ENCODE measurements around the gene AOX1.
"Not testable (repeated sequence)": the region's sequence is repeated elsewhere in the genome, so short reads cannot be mapped to it uniquely, and the experiment has no call there.

AOX1 gene

DNA sequence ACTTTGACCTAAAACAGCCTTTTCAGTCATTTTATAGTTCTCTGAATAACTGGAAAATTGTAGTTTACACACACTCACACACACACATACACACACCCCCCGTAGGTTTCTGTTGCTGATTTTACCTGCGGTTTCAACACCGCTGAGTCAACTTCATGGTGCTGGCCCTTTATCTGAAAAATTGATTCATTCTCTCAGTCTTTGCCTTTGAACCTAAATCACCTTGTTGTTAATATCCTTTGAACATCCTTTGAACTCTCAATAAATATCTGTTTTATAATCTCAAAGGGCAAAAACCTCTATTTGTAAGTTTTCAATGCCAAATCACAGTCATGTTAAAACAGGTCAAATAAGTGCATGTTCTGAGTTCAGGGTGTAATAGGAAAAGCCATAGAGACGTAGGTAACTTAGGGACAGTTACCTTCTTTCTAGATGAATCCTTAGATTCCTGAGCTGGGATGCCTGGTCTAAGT lies 116.9 kb downstream of the AOX1 start:
- no peak overlapping the region; the same call in 1 of the 2 replicates for H3K9ac ChIP-seq (ENCODE audit: low read depth, low read length)
- no peaks in the 10 kb centered on the region for H3K4me1 ChIP-seq (ENCODE audit: insufficient read depth, low read length)
- H3K9me3 ChIP-seq (ENCODE audit: control insufficient read depth, insufficient read depth, low read length), result no peaks in the 10 kb centered on the region
- H3K36me3 ChIP-seq (ENCODE audit: insufficient read depth, low read length), result no peaks in the 10 kb centered on the region

DNA sequence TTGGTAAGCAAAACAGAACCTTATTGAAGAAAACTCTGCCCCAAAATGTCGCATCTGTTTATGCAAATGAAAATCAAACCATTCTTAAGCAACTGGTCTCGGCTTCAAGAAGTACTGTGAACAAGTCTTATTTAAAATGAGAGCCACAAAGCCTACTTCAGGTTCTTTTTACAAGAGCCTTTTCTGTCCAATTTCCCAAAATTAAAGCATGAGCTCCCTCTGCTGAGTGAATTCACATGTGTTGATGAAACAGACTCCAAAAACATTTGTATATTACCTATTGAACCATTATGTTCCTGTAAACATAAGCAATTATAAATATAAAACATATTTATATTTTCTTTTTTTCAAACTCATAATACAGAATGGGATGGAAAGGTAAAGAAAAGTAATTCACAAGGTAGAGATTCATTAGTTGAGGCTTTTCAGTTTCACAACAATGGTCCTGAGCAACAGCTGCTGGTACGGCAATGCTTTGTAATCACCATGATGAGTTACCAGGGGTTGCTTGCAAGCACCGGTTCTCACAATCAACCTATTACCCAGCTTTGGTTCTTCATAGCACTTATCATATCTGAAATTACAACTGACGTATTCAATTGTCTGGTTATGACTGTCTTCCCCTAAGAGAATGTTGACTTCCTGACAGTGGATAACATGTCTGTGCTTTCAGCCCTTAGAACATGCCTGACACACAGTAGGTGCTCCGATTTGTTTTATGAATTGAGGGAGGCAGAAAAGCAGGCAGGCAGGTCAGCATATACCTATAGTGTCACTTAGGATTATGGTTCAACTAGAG lies 117.5 kb downstream of the AOX1 start:
- no peaks in the 10 kb centered on the region for H3K4me1 ChIP-seq (ENCODE audit: insufficient read depth, low read length)
- no peak overlapping the region for H3K9ac ChIP-seq (ENCODE audit: low read depth, low read length)
- no peaks in the 10 kb centered on the region for H3K36me3 ChIP-seq (ENCODE audit: insufficient read depth, low read length)
- H3K9me3 ChIP-seq (ENCODE audit: control insufficient read depth, insufficient read depth, low read length), result no peaks in the 10 kb centered on the region

DNA sequence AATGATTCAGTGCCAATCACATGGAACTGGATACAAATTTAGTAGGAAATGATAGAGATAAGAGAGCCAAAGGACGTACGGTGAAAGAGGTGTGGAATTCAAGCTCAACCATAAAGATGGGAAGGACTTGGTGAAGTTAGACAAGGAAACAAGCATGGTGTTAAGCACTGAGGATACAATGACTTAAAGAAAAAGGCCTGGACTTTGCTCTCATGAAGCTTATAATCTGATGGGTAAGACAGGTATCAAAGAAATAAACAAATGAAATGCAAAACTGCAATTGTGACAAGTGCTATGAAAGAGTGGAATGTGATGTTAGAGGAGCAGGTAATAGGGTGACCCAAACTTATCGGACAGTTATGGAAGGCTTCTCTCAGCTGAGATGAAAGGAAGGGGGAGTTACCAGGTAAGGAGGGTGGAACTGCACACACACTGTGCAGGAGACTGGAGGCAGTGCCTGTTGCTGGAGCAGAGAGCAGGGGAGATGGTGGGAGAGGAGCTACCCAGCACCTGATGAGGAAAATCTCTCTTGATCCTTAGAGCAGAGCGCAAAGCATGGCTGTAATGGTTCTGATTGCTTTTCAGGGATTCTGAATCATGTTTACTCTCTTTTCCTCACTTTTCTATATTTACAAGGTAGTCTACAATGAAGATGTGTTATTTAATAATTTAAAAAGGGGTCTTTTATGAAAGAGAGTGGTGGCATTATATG lies 118.3 kb downstream of the AOX1 start:
- Histone ChIP-seq H3K9ac (ENCODE audit: low read depth, low read length) (no peak overlapping the region), H3K4me1 (ENCODE audit: insufficient read depth, low read length) (no peaks in the 10 kb centered on the region), H3K36me3 (ENCODE audit: insufficient read depth, low read length) (no peaks in the 10 kb centered on the region), H3K9me3 (ENCODE audit: control insufficient read depth, insufficient read depth, low read length) (no peaks in the 10 kb centered on the region)

GRCh38 chr2:200705305-200706041 lies 119.7 kb downstream of the AOX1 start:
- Histone ChIP-seq H3K36me3 (ENCODE audit: insufficient read depth, low read length) (no peaks in the 10 kb centered on the region), H3K4me1 (ENCODE audit: insufficient read depth, low read length) (no peaks in the 10 kb centered on the region), H3K9ac (ENCODE audit: low read depth, low read length) (no peak overlapping the region), H3K9me3 (ENCODE audit: control insufficient read depth, insufficient read depth, low read length) (no peaks in the 10 kb centered on the region)

DNA sequence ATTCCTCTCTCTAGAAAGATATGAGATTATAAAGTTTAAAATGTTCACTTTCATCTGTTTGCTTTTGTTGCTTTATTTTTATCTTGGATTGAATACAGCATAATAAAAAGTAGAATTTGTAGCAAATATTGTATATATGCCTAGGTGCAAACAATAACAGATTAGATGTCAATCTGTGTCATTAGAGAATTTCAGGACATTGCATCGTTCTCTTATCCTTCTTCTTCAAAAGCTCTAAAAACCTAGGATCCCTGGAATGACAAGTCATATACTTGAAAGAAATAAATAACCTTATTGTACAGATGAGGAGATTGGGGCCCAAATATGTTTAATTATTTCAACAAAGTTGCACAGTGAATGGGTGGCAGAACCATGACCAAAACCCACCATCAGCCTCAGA lies 123.1 kb downstream of the AOX1 start:
- no peaks in the 10 kb centered on the region for H3K4me1 ChIP-seq (ENCODE audit: insufficient read depth, low read length)
- H3K9ac ChIP-seq (ENCODE audit: low read depth, low read length), result no peak overlapping the region
- no peaks in the 10 kb centered on the region for H3K9me3 ChIP-seq (ENCODE audit: control insufficient read depth, insufficient read depth, low read length)
- H3K36me3 ChIP-seq (ENCODE audit: insufficient read depth, low read length), result no peaks in the 10 kb centered on the region

- Histone ChIP-seq H3K9me3 (ENCODE audit: control insufficient read depth, insufficient read depth, low read length) (no peaks in the 10 kb centered on the region), H3K36me3 (ENCODE audit: insufficient read depth, low read length) (no peaks in the 10 kb centered on the region), H3K9ac (ENCODE audit: low read depth, low read length) (peak overlapping the region; percentile 51; the same call in 1 of the 2 replicates), H3K4me1 (ENCODE audit: insufficient read depth, low read length) (no peaks in the 10 kb centered on the region)
Observed at GRCh38 chr2:200713003-200713703, 127.3 kb downstream of the AOX1 start.

- no peak overlapping the region; the same call in 1 of the 2 replicates for H3K9ac ChIP-seq (ENCODE audit: low read depth, low read length)
- no peaks in the 10 kb centered on the region for H3K4me1 ChIP-seq (ENCODE audit: insufficient read depth, low read length)
- H3K36me3 ChIP-seq (ENCODE audit: insufficient read depth, low read length), result no peaks in the 10 kb centered on the region
- H3K9me3 ChIP-seq (ENCODE audit: control insufficient read depth, insufficient read depth, low read length), result no peaks in the 10 kb centered on the region
Observed at GRCh38 chr2:200713704-200714064, 127.9 kb downstream of the AOX1 start.

GRCh38 chr2:200715014-200715413 lies 129.2 kb downstream of the AOX1 start:
- H3K9me3 ChIP-seq (ENCODE audit: control insufficient read depth, insufficient read depth, low read length); H3K4me1 ChIP-seq (ENCODE audit: insufficient read depth, low read length); H3K9ac ChIP-seq (ENCODE audit: low read depth, low read length): not testable (repeated sequence)

DNA sequence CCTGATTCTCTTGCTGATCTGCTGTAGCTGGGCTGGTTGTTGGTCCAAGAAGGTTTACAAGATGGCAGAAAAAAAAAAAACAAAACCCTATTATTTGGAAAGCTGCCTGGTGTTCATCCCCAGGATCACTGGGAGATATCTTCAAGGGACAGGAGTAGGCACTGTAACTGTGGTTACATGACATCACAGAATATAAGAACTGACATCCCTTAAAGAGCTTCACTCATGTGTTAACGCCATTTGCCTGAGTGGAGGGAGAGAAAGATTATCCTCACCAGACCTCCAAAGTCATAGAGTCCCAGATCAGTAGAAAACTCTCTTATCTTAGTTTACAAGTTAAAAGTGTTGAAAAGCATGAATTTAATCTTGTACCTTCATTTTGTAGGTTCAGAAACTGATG lies 130.6 kb downstream of the AOX1 start:
- Histone ChIP-seq H3K36me3 (ENCODE audit: insufficient read depth, low read length) (no peaks in the 10 kb centered on the region), H3K4me1 (ENCODE audit: insufficient read depth, low read length) (no peaks in the 10 kb centered on the region), H3K9ac (ENCODE audit: low read depth, low read length) (no peak overlapping the region), H3K9me3 (ENCODE audit: control insufficient read depth, insufficient read depth, low read length) (no peaks in the 10 kb centered on the region)

More at GRCh38 chr2:200715014-200715413, 129.2 kb downstream of the AOX1 start:
- not testable (repeated sequence) for H3K36me3 ChIP-seq (ENCODE audit: insufficient read depth, low read length)
